ENCODE data around the gene LCE2A.
A peak's percentile ranks its signal among the peaks of the same experiment; 100 is the strongest.
"Not testable (repeated sequence)": the region's sequence is repeated elsewhere in the genome, so short reads cannot be mapped to it uniquely, and the experiment has no call there.

Gene LCE2A, protein sequence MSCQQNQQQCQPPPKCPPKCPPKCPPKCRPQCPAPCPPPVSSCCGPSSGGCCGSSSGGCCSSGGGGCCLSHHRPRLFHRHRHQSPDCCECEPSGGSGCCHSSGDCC

DNA sequence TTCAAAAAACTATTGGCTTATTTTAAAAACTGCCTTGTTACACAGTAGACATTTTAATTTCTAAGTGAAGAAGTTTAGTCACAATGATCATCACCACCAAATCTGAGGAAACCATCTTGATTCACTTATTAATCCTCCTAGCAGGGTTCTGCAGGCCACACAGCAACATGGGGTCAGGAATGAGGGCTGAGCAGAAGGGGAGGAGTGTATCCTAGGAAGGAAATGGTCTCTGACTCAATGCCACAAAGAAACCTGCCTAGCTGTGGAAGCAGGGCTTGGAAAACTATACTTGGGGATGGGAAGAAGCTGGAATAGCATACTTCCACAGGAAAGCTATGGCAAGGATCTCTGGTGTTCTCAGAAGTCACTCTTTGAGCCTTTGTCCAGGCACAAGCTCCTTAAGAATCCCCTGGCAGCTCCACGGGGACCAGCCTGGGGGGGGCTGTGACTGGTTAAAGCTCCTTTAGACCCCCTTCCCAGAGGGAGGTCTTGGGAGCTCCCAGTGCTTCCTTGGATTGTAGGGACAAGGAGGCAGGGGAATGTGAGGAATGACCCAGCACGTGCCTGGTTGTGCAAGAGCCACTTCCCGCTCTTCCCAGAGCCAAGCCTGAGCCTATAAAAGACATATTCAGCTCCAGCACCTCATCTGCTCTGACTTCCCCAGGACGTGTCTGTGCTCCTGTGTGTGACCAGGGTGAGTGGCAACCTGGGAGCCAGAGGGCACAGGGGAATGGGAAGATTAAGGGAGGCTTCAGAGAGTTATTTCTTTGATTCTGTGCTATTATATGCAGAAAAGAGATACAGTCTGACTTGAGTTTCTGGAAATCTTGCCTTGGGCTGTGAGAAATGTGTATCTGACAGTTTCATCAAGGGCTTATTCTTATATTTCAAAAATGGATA is at the start of gene LCE2A:
LCE2A (plus strand) TSS at position 645 of the 900 bp plus-strand sequence. CDS start 557 bp downstream, outside the sequence.
- peak; percentile 21 for DNase-seq (ENCODE audit: low read depth)

- peak; percentile 45 for DNase-seq (ENCODE audit: low read depth)
Measured at GRCh38 chr1:152654110-152654509, 44.0 kb upstream of the LCE2A start.

DNA sequence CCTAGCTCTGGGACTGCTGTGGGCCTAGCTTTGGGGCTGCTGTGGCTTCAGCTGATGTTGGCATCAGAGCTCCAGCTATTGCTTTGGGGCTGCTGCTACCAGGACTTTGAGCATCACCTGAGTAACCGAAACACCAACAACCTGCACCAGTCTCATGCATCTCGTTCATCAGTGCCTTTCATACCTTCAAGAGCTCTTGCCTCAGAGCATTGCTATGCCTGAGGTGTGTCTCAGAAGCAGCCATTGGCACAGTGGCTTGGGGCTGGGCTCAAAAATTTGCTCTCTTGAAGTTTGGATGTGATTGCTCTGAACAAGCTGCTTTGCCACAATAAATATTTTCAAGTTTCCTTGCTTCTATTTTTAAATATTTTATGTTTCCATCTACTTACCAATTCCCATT is 41.7 kb upstream of the LCE2A start:
- DNase-seq (ENCODE audit: low read depth): no peak

GRCh38 chr1:152657677-152658076 is 40.5 kb upstream of the LCE2A start:
- no peak for DNase-seq (ENCODE audit: low read depth)

- no peak for DNase-seq (ENCODE audit: low read depth)
Measured at GRCh38 chr1:152658649-152659048, 39.5 kb upstream of the LCE2A start.

DNA sequence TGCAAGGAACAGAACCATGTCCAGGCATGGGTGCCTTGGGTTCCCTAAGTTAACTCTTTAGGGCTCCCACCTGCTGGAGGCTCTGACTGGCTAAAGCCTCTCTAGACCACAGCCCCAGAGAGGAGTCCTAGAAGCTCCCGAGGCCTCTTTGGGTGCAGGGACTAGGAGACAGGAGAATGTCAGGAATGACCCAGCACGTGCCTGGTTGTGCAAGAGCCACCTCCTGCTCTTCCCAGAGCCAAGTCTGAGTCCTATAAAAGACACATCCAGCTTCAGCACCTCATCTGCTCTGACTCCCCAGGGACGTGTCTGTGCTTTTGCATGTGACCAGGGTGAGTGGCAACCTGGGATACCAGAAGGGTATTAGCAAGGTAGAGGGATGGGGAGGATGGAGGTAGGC is 35.0 kb upstream of the LCE2A start, which contains the start of gene LCE2D:
LCE2D (plus strand) TSS at position 283 of the 400 bp plus-strand sequence. CDS start 726 bp downstream, outside the sequence.
- DNase-seq (ENCODE audit: low read depth): no peak

DNA sequence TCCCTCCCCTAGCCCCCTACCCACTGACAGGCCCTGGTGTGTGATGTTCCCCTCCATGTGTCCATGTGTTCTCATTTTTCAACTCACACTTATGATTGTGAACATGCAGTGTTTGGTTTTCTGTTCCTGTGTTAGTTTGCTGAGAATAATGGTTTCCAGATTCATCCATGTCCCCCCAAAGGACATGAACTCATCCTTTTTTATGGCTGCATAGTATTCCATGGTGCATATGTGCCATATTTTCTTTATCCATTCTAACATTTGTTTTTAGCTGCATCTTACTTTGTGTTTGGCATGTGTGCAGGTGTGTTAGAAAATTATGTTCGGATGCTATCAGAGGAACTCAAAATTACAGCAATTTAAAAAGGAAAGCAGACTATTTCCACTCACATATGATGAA is 32.0 kb upstream of the LCE2A start:
- not testable (repeated sequence) for DNase-seq (ENCODE audit: low read depth)

GRCh38 chr1:152667648-152668047 is 30.5 kb upstream of the LCE2A start:
- DNase-seq (ENCODE audit: low read depth): no peak

GRCh38 chr1:152673016-152673415 is 25.1 kb upstream of the LCE2A start:
- no peak for DNase-seq (ENCODE audit: low read depth)

- DNase-seq (ENCODE audit: low read depth): not testable (repeated sequence)
Measured at GRCh38 chr1:152674983-152675382, 23.2 kb upstream of the LCE2A start, which contains the start of gene LCE2C. LCE2C (plus strand) TSS chr1:152675279; CDS start chr1:152676016, 737 bp downstream.

DNA sequence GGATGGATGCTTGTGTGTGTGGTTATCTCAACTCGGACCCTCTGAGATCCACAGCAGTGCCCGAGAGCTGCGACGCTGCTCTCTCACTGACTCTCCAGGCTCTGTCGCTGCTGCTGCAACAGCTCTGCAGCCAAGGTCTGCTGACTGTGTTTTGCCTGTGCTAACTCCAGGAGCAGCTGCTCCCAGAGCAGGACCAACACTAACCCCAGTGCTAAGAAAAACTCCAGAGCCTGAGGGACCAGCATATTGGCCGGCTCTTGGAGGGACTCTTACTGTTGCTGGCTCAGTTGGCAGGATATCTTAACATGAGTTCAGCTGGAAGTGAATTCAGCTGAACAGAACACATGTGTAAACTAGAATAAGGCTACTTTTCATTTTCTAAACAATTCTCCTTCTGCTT is 18.7 kb upstream of the LCE2A start:
- DNase-seq (ENCODE audit: low read depth): no peak

GRCh38 chr1:152681616-152682015 is 16.5 kb upstream of the LCE2A start:
- no peak for DNase-seq (ENCODE audit: low read depth)

GRCh38 chr1:152683846-152684245 is 14.3 kb upstream of the LCE2A start:
- no peak for DNase-seq (ENCODE audit: low read depth)

GRCh38 chr1:152685823-152686222 is 12.3 kb upstream of the LCE2A start, which contains the start of gene LCE2B:
LCE2B (plus strand) TSS chr1:152686123; CDS start chr1:152686844, 721 bp downstream.
- not testable (repeated sequence) for DNase-seq (ENCODE audit: low read depth)

- peak; percentile 20 for DNase-seq (ENCODE audit: low read depth)
Measured at GRCh38 chr1:152699746-152700145, 1.6 kb downstream of the LCE2A start.

DNA sequence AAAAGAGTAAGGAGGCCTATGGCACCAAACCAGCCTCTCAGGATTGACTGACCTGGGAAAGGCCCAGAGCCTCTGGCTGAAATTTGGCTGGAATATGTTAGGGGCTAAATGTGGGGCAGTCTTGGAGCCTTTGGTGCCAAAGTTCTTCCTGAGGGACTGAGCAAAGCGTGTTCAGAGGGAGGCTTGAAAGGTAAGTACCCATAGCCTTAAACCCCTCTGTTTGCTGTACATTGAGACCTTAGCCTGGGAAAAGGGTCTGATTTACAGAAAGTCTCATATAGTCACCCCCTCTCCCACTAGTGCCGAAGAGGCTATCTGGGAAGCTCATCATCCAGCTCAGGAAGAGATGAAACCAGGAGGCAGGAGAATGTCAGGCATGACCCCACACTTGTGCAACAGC is 9.7 kb downstream of the LCE2A start, which contains the start of gene LCE4A:
LCE4A (plus strand) TSS at position 301 of the 400 bp plus-strand sequence. CDS start 916 bp downstream, outside the sequence.
- no peak for DNase-seq (ENCODE audit: low read depth)

DNA sequence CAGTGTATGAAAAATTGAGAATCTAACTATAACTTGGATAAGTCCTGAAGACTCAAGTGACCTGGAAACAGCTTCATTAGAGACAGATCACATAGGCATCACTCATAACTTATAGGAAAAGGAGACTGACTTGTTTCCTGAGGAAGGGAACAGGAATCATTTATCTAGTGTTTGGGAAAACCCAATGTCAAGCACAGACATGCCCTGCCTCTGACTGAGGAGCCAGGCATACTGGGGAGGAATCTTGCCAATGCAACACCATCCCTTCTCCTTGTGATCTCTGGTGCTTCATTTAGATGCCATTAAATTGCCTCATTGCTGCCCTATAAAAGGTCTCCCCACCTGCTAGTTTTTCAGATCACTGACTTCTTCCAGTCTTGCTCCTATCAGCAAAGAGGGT is 20.1 kb downstream of the LCE2A start:
- no peak for DNase-seq (ENCODE audit: low read depth)

GRCh38 chr1:152725261-152725660 is 27.1 kb downstream of the LCE2A start:
- DNase-seq (ENCODE audit: low read depth): no peak

GRCh38 chr1:152728986-152729385 is 30.8 kb downstream of the LCE2A start:
- DNase-seq (ENCODE audit: low read depth): no peak

DNA sequence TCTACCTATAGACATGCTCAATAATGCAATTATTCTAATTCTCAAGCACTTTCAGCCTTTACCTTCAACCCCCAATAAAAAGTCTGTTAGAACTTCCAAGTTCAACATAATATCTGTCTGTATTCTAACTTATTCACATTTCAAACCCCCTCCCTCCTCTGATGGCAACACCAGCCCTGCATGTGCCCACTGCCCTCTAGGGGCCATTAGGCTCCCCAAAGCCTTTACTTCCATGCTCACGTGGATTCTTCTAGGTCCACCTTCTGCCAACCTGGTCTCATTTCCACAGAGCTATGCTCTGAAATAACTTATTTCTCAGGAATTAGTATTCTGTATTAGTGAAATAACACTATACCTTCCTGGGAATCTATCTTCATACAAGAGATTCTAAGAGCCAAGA is 37.5 kb downstream of the LCE2A start:
- DNase-seq (ENCODE audit: low read depth): no peak

DNA sequence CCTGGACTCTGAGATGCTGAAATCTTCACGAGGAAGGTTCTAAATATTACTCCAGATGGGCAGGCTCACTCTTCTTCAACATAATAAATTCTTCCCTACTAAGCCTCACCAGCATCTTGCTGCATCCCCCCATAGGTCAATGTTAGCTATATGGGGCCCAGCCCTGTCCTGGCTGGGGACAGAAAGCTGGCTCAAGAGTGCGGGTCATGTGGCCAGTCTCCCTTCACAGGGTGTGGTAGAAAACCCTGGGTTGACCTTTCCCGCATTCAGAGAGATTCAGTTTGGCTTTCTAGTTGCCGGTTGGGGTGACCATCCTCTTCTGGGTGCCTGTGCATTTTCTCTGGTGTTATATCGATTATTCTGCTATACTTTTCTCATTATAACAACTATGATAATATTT is 39.9 kb downstream of the LCE2A start:
- no peak for DNase-seq (ENCODE audit: low read depth)

DNA sequence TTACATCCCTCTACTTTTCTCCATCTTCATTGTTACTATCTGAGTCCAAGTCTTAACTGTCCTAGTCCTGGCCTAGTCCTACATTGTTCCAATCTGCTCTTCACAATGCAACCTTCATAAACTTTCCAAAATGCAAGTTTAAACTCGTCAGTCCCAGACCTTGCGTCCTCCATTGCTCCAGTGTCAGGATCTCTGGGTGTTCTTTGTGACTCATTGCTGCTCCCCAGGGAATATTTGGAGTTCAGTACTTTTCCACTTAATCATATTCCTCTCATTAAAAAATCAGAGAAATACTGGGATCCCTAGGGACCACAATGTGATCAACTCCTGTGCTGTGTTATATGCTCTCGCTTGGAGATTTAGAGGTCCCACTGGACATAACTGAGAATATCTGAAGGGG is 41.7 kb downstream of the LCE2A start:
- DNase-seq (ENCODE audit: low read depth): no peak

GRCh38 chr1:152741656-152742055 is 43.5 kb downstream of the LCE2A start:
- DNase-seq (ENCODE audit: low read depth): no peak

All from EH (cell line).